ENCODE results near the gene HECTD3.
"Not testable (repeated sequence)": the region's sequence is repeated elsewhere in the genome, so short reads cannot be mapped to it uniquely, and the experiment has no call there.

HECTD3 gene

GRCh38 chr1:44985747-44986359 is 25.3 kb downstream of the HECTD3 start:
- no peak for DNase-seq

GRCh38 chr1:44977372-44977771 is 33.8 kb downstream of the HECTD3 start:
- not testable (repeated sequence) for DNase-seq

GRCh38 chr1:44976252-44976651 is 34.9 kb downstream of the HECTD3 start:
- DNase-seq: no peak

- DNase-seq: no peak
Observed at GRCh38 chr1:44973645-44974044, 37.5 kb downstream of the HECTD3 start.

- DNase-seq: no peak
Observed at GRCh38 chr1:44970317-44970716, 40.8 kb downstream of the HECTD3 start.

GRCh38 chr1:44964396-44964795 is 46.7 kb downstream of the HECTD3 start:
- no peak for DNase-seq

GRCh38 chr1:44962729-44963128 is 48.4 kb downstream of the HECTD3 start:
- DNase-seq: no peak

- not testable (repeated sequence) for DNase-seq
Observed at GRCh38 chr1:44962022-44962421, 49.1 kb downstream of the HECTD3 start.

- not testable (repeated sequence) for DNase-seq
Observed at GRCh38 chr1:44957566-44957965, 53.6 kb downstream of the HECTD3 start.

GRCh38 chr1:44956077-44956476 is 55.0 kb downstream of the HECTD3 start:
- DNase-seq: not testable (repeated sequence)

All from NCI-H345 (cell line).